CD4-positive, alpha-beta T cell treated with Interleukin-4 for 4 hours (primary cell): ENCODE measurements around the gene VWA5B1.
A peak's percentile ranks its signal among the peaks of the same experiment; 100 is the strongest.

Source experiments
- DNase-seq: peaks from one replicate; pipeline ENCODE4 v3.0.0-alpha.2; 2020

The VWA5B1 gene

GRCh38 chr1:20349971-20350370, 59.3 kb downstream of the VWA5B1 start:
- no peak for DNase-seq

GRCh38 chr1:20350421-20350820, 59.7 kb downstream of the VWA5B1 start:
- DNase-seq, result no peak

- DNase-seq, result no peak
Observed at GRCh38 chr1:20351911-20352701, 61.4 kb downstream of the VWA5B1 start.

- DNase-seq, result no peak
Observed at GRCh38 chr1:20353836-20354235, 63.2 kb downstream of the VWA5B1 start.

GRCh38 chr1:20354610-20355009, 63.9 kb downstream of the VWA5B1 start:
- DNase-seq, result no peak

- DNase-seq, result no peak
Observed at GRCh38 chr1:20355101-20355827, 64.6 kb downstream of the VWA5B1 start.

- no peak for DNase-seq
Observed at GRCh38 chr1:20355828-20356735, 65.4 kb downstream of the VWA5B1 start.

GRCh38 chr1:20356850-20357459, 66.3 kb downstream of the VWA5B1 start:
- DNase-seq, result no peak

GRCh38 chr1:20357796-20358195, 67.1 kb downstream of the VWA5B1 start:
- DNase-seq, result no peak

GRCh38 chr1:20358761-20359263, 68.1 kb downstream of the VWA5B1 start:
- DNase-seq, result no peak

- peak; percentile 14 for DNase-seq
Observed at GRCh38 chr1:20359451-20360330, 69.0 kb downstream of the VWA5B1 start.

- DNase-seq, result no peak
Observed at GRCh38 chr1:20361401-20361800, 70.7 kb downstream of the VWA5B1 start.

- no peak for DNase-seq
Observed at GRCh38 chr1:20361805-20362381, 71.2 kb downstream of the VWA5B1 start.

GRCh38 chr1:20362856-20363255, 72.2 kb downstream of the VWA5B1 start:
- no peak for DNase-seq

- DNase-seq, result no peak
Observed at GRCh38 chr1:20365421-20366055, 74.9 kb downstream of the VWA5B1 start.

GRCh38 chr1:20366056-20366462, 75.4 kb downstream of the VWA5B1 start:
- no peak for DNase-seq

GRCh38 chr1:20366463-20367115, 75.9 kb downstream of the VWA5B1 start:
- DNase-seq, result no peak

GRCh38 chr1:20367116-20367585, 76.5 kb downstream of the VWA5B1 start:
- DNase-seq, result no peak

GRCh38 chr1:20367626-20368025, 77.0 kb downstream of the VWA5B1 start:
- DNase-seq, result no peak
